G401 (cell line): ENCODE data around the gene OR51T1. TPM values are rescaled to one million over a fixed set of nuclear protein-coding genes. Genes with fewer than 3 reads are reported as not detected.

ENCODE experiments used
- DNase-seq: peaks from one replicate; pipeline ENCODE4 v3.0.0-alpha.2; 2015; ENCODE audit warnings: low spot score
- in situ Hi-C: cut with HindIII; loops from 2 replicates; pipeline ENCODE4 v1.10.0; 2016; ENCODE audit warnings: low sequenced_read_pairs, mixed read lengths
- total RNA-seq: library from RNA; depleted of rRNA; stranded (reverse); fragments of >200 nt; shearing (Covaris generic); gene quantifications from 2 replicates; pipeline ENCODE4 v1.2.3, GENCODE V29; 2014; rRNA removed

Gene OR51T1
- total RNA-seq, 1 experiment from 2014 or later = not detected

DNA sequence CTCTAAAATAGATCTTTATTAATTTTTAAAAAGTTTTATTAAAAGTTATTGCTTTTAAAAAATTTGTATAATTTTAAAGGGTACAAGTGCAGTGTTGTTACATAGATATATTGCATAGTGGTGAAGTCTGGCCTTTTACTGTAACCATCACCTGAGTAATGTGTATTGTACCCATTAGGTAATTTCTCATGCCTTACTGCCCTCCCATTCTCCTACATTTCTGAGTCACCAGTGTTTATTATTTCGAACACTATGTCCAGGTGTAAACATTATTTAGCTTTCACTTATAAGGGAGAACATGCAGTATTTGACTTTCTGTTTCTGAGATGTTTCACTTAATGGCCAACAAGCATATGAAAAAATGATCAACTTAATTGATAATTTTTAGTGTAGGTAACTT, 40.1 kb downstream of the OR51T1 start:
- no peak for DNase-seq
- in situ Hi-C loops = no loop called here

DNA sequence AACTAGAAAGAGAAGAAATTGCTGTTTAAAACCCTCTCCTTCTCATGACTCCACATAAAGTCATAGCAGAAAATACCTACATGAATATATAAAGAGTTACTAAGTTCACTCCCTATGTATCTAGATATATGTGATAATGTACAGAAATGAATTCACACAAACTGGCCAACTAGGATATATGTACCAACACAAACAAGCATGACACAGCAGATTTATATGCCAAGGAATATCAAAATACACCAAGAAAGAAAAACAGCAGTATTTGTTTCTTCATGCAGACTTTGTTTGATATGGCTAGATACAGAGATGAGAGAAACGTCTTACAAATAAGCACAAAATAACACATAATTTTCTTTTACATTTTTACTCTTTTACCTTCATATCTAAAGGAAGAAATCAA, 40.6 kb downstream of the OR51T1 start:
- in situ Hi-C loops = no loop called here
- no peak for DNase-seq

DNA sequence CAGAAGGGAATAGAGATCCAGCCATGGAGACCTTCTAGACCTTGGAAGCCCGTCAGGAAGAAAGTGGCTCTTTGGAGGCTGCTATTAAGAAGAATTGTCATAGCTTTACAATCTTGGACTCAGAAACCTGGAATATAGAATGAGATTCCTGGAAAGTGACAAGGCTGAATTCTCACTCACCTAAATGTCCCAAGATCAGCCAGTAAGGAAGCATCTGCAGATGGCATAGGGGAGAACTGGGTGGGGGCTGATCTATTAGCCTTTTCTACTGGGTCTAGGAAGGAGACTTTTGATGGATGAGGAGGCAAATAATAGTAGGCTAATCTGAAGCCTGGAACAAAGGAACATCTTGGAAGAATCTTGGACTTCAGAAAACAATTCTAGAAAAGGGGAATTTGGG, 42.5 kb downstream of the OR51T1 start, which contains the start of gene OR51G1:
Gene OR51G1, minus strand, starts transcription at position 101 of the 400 bp plus-strand sequence. Its CDS starts 0 bp downstream, at position 101.
- in situ Hi-C loops = no loop called here
- no peak for DNase-seq

DNA sequence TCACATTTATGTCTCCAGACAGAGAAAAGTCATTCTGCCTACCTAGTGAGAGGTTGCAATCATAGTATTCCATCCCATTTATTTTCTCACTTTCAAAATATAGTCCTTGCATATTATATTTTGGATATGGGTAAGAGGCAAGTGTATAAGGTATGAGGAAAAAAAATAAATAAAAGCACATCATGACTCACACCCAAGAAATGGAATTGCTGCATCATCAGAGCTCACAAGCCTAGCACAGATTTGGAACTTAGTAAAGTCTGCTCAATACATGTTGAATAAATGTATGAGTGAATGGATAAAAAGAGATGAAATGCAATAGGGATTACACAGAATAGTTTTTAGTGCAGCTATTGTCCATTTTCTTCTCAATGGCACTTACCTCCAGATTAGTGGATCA, 44.9 kb downstream of the OR51T1 start:
- in situ Hi-C loops = no loop called here
- DNase-seq = no peak

Other genes starting within 250 kb of the OR51T1 start
- gene OR51D1, start 244.4 kb upstream of the OR51T1 start, total RNA-seq = not detected in 2 replicates
- not detected in 2 replicates for gene OR51E1, start 237.9 kb upstream of the OR51T1 start, total RNA-seq
- not detected in 2 replicates for gene OR51E2, start 184.0 kb upstream of the OR51T1 start, total RNA-seq
- gene MMP26, start 177.1 kb upstream of the OR51T1 start, total RNA-seq = not detected in 2 replicates
- not detected in 2 replicates for gene OR51F1, start 112.0 kb upstream of the OR51T1 start, total RNA-seq
- not detected in 2 replicates for gene OR52R1, start 77.5 kb upstream of the OR51T1 start, total RNA-seq
- not detected in 2 replicates for gene OR51F2, start 60.6 kb upstream of the OR51T1 start, total RNA-seq
- not detected in 2 replicates for gene OR51S1, start 32.7 kb upstream of the OR51T1 start, total RNA-seq
- not detected in 2 replicates for gene OR51A7, start 21.9 kb downstream of the OR51T1 start, total RNA-seq
- gene OR51G2, start 37.5 kb downstream of the OR51T1 start, total RNA-seq = not detected in 2 replicates
- gene OR51G1, start 42.4 kb downstream of the OR51T1 start, total RNA-seq = not detected in 2 replicates
- not detected in 2 replicates for gene OR51A4, start 65.7 kb downstream of the OR51T1 start, total RNA-seq
- gene OR51A2, start 73.8 kb downstream of the OR51T1 start, total RNA-seq = not detected in 2 replicates
- not detected in 2 replicates for gene OR51L1, start 113.0 kb downstream of the OR51T1 start, total RNA-seq
- gene OR52J3, start 164.6 kb downstream of the OR51T1 start, total RNA-seq = not detected in 2 replicates
- gene OR52E2, start 177.7 kb downstream of the OR51T1 start, total RNA-seq = not detected in 2 replicates
- gene OR52E1, start 187.7 kb downstream of the OR51T1 start, total RNA-seq = not detected in 2 replicates